HepG2 (cell line): ENCODE results near the gene DOLK. TPM values are rescaled to one million over a fixed set of nuclear protein-coding genes. Genes with fewer than 3 reads are reported as not detected.

Experiments used
- CENPX ChIP-seq: sonication (generic); formaldehyde crosslinking; IDR thresholded peaks from 2 replicates; pipeline ENCODE4 v1.9.0; 2021; ENCODE audit warnings: mild to moderate bottlenecking, missing genetic modification reagents, moderate library complexity
- GATAD2A ChIP-seq: IDR thresholded peaks from 2 replicates; pipeline ENCODE4 v1.6.1; 2016
- HOXA3 ChIP-seq: sonication (generic); formaldehyde crosslinking; IDR thresholded peaks from 2 replicates; pipeline ENCODE4 v1.5.0; 2020; ENCODE audit warnings: missing genetic modification reagents
- KLF16 ChIP-seq, 2 experiments: sonication (generic) in 1 of 2; formaldehyde crosslinking in 1 of 2; IDR thresholded peaks; 2 replicates each; pipeline versions ENCODE4 v1.6.1 to v1.8.0; 2016 to 2023; ENCODE audit warnings: missing genetic modification reagents in 2 of 2, missing compliant biosample characterization in 1 of 2
- MLXIP ChIP-seq: sonication (generic); formaldehyde crosslinking; IDR thresholded peaks from 2 replicates; pipeline ENCODE4 v1.9.0; 2021; ENCODE audit warnings: missing genetic modification reagents, borderline replicate concordance
- MYC ChIP-seq: sonication (generic); formaldehyde crosslinking; IDR thresholded peaks from 2 replicates; pipeline ENCODE4 v1.9.0; 2021; ENCODE audit warnings: missing genetic modification reagents, borderline replicate concordance
- POGK ChIP-seq: sonication (generic); formaldehyde crosslinking; conservative IDR thresholded peaks from 2 replicates; pipeline ENCODE4 v1.8.0; 2022; ENCODE audit warnings: mild to moderate bottlenecking, moderate library complexity, missing genetic modification reagents
- PREB ChIP-seq: sonication (generic); formaldehyde crosslinking; IDR thresholded peaks from 2 replicates; pipeline ENCODE4 v1.4.0; 2020; ENCODE audit warnings: missing genetic modification reagents
- TRIM24 ChIP-seq: sonication (generic); formaldehyde crosslinking; IDR thresholded peaks from 2 replicates; pipeline ENCODE4 v1.8.0; 2022; ENCODE audit warnings: mild to moderate bottlenecking, missing genetic modification reagents
- ZNF577 ChIP-seq: sonication (generic); formaldehyde crosslinking; IDR thresholded peaks from 2 replicates; pipeline ENCODE4 v1.4.0; 2020; ENCODE audit warnings: mild to moderate bottlenecking, low read depth, missing genetic modification reagents, borderline replicate concordance
- ZNF746 ChIP-seq: sonication (generic); formaldehyde crosslinking; IDR thresholded peaks from 2 replicates; pipeline ENCODE4 v1.8.0; 2022; ENCODE audit warnings: mild to moderate bottlenecking, missing genetic modification reagents
- ZSCAN22 ChIP-seq: sonication (generic); formaldehyde crosslinking; IDR thresholded peaks from 2 replicates; pipeline ENCODE4 v1.4.0; 2020; ENCODE audit warnings: mild to moderate bottlenecking, missing genetic modification reagents
- polyA plus RNA-seq, 8 experiments: library from polyadenylated mRNA; depleted of rRNA in 3 of 8; stranded (reverse) in 7 of 8; unstranded in 1 of 8; fragments of >200 nt; fragmentation: Illumina TruSeq in 4 of 8; extraction: Trizol in 4 of 8; gene quantifications; 2 replicates each; pipeline versions ENCODE4 v1.2.1 to v1.2.3, GENCODE V29; 2011 to 2016; ENCODE audit warnings: low read depth in 4 of 8, missing spikeins in 1 of 8, mixed read lengths in 1 of 8; ENCODE audit not compliant: insufficient read depth in 1 of 8
- total RNA-seq, 5 experiments: library from RNA; depleted of rRNA; stranded (reverse); fragments of >200 nt; fragmentation: Illumina TruSeq; extraction: Trizol; gene quantifications; 2 replicates each; pipeline ENCODE4 v1.2.3, GENCODE V29; 2016; ENCODE audit warnings: low read depth in 1 of 5
- TF ChIP-seq, protein P1 (sequence below): sonication (generic); formaldehyde crosslinking; IDR thresholded peaks from 2 replicates; pipeline ENCODE4 v1.5.1; 2020; ENCODE audit warnings: mild to moderate bottlenecking, missing genetic modification reagents
- TF ChIP-seq, protein P2 (sequence below): IDR thresholded peaks from 2 replicates; pipeline ENCODE4 v1.6.1; 2016; ENCODE audit warnings: low read depth
- TF ChIP-seq, protein P3 (sequence below): sonication (generic); formaldehyde crosslinking; IDR thresholded peaks from 2 replicates; pipeline ENCODE4 v1.4.0; 2020; ENCODE audit warnings: mild to moderate bottlenecking, low read depth, missing genetic modification reagents
- TF ChIP-seq, protein P4 (sequence below): sonication (generic); formaldehyde crosslinking; IDR thresholded peaks from 2 replicates; pipeline ENCODE4 v1.4.0; 2020; ENCODE audit warnings: mild to moderate bottlenecking, missing genetic modification reagents

DOLK gene
- total and polyA plus RNA-seq, 2 of the 13 experiments (the other 11 are each of a cell fraction or from before 2014, with no cell fraction given), result 15.4 to 18.7 TPM

GRCh38 chr9:128912270-128912853, 35.0 kb downstream of the DOLK start (continued):
- TF ChIP-seq MLXIP (no peak), MYC (CRISPR knock-in tag) (no peak), KLF16 (CRISPR knock-in tag; IDR thresholded peaks at IDR 0.05) (no peak), PREB (CRISPR knock-in tag) (no peak), CENPX (no peak), POGK (CRISPR knock-in tag) (no peak), HOXA3 (CRISPR knock-in tag) (no peak), GATAD2A (CRISPR knock-in tag) (peak; percentile 69), TRIM24 (CRISPR knock-in tag) (no peak), ZNF746 (no peak), ZSCAN22 (CRISPR knock-in tag) (no peak), ZNF577 (CRISPR knock-in tag) (no peak)
- TF ChIP-seq, protein P1, sequence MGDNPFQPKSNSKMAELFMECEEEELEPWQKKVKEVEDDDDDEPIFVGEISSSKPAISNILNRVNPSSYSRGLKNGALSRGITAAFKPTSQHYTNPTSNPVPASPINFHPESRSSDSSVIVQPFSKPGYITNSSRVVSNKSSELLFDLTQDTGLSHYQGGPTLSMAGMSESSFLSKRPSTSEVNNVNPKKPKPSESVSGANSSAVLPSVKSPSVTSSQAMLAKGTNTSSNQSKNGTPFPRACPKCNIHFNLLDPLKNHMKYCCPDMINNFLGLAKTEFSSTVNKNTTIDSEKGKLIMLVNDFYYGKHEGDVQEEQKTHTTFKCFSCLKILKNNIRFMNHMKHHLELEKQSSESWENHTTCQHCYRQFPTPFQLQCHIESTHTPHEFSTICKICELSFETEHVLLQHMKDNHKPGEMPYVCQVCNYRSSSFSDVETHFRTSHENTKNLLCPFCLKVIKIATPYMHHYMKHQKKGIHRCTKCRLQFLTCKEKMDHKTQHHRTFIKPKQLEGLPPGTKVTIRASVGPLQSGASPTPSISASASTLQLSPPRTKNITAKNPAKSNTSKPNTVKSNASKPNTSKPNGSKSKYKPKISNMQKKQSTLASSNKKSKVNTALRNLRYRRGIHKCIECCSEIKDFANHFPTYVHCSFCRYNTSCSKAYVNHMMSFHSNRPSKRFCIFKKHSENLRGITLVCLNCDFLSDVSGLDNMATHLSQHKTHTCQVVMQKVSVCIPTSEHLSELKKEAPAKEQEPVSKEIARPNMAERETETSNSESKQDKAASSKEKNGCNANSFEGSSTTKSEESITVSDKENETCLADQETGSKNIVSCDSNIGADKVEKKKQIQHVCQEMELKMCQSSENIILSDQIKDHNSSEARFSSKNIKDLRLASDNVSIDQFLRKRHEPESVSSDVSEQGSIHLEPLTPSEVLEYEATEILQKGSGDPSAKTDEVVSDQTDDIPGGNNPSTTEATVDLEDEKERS (CRISPR knock-in tag), result 0 out of 2 replicates have a peak, but pooled peaks have one; percentile 58
- TF ChIP-seq, protein P2, sequence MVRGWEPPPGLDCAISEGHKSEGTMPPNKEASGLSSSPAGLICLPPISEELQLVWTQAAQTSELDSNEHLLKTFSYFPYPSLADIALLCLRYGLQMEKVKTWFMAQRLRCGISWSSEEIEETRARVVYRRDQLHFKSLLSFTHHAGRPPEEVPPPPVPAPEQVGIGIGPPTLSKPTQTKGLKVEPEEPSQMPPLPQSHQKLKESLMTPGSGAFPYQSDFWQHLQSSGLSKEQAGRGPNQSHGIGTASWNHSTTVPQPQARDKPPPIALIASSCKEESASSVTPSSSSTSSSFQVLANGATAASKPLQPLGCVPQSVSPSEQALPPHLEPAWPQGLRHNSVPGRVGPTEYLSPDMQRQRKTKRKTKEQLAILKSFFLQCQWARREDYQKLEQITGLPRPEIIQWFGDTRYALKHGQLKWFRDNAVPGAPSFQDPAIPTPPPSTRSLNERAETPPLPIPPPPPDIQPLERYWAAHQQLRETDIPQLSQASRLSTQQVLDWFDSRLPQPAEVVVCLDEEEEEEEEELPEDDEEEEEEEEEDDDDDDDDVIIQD, result peak; percentile 45; the same call in 1 of the 2 replicates
- TF ChIP-seq, protein P3, sequence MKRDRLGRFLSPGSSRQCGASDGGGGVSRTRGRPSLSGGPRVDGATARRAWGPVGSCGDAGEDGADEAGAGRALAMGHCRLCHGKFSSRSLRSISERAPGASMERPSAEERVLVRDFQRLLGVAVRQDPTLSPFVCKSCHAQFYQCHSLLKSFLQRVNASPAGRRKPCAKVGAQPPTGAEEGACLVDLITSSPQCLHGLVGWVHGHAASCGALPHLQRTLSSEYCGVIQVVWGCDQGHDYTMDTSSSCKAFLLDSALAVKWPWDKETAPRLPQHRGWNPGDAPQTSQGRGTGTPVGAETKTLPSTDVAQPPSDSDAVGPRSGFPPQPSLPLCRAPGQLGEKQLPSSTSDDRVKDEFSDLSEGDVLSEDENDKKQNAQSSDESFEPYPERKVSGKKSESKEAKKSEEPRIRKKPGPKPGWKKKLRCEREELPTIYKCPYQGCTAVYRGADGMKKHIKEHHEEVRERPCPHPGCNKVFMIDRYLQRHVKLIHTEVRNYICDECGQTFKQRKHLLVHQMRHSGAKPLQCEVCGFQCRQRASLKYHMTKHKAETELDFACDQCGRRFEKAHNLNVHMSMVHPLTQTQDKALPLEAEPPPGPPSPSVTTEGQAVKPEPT (CRISPR knock-in tag), result no peak
- TF ChIP-seq, protein P4, sequence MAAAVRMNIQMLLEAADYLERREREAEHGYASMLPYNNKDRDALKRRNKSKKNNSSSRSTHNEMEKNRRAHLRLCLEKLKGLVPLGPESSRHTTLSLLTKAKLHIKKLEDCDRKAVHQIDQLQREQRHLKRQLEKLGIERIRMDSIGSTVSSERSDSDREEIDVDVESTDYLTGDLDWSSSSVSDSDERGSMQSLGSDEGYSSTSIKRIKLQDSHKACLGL (CRISPR knock-in tag), result no peak
